K562 (cell line): ENCODE data around the gene CD52. TPM values are rescaled to one million over a fixed set of nuclear protein-coding genes. Genes with fewer than 3 reads are reported as not detected.

Experiments
- ATAC-seq: fragments of 200-7000 bp; cut with Tn5 transposase; 3 replicates; pipeline ENCODE4 v1.9.1; 2020; ENCODE audit warnings: moderate library complexity
- BruUV-seq: library from RNA; stranded (reverse); fragments of 400-500 nt; replicated peaks from 2 replicates; lab custom pipeline; 2021; lab: Mats Ljungman, UMichigan
- CTCF ChIA-PET: fragments of 300-600 bp; formaldehyde crosslinking; extraction: SDS; loops from one replicate; lab custom pipeline; 2021; ENCODE audit warnings: low intra/inter-chr PET ratio; lab: Yijun Ruan, JAX
- POLR2A ChIA-PET: fragments of 300-600, 350-650 bp; sonication (Branson Sonifier 250); formaldehyde crosslinking; extraction: SDS; loops from one replicate; lab custom pipeline; 2021; ENCODE audit warnings: antibody characterized with exemption, inconsistent platforms; lab: Yijun Ruan, JAX
- DNase-seq, 4 experiments: peaks; one replicate each; pipeline versions ENCODE4 v3.0.0 to v3.0.0-alpha.2; 2011 to 2018; ENCODE audit warnings: low spot score in 3 of 4, mixed read lengths in 3 of 4; ENCODE audit errors: extremely low read depth in 1 of 4
- FAIRE-seq: peaks from 2 replicates; lab custom pipeline; 2011; peaks lifted over from hg19 to GRCh38; lab: Jason Lieb, UNC
- H2AFZ ChIP-seq: 2 replicates; pipeline ENCODE4 v1.6.0; 2011; ENCODE audit warnings: low read depth, low read length, control low read depth, inconsistent platforms
- H3K27ac ChIP-seq: fragments of 200-600 bp; 3 replicates; pipeline ENCODE4 v1.8.0; 2011; ENCODE audit warnings: low read depth, mild to moderate bottlenecking, control low read depth, inconsistent platforms, low read length, moderate library complexity, mixed read lengths; ENCODE audit errors: extremely low read depth
- H3K27me3 ChIP-seq, 2 experiments: fragments of 300-600 bp in 1 of 2; 2 replicates in 1 of 2; 3 replicates in 1 of 2; pipeline versions ENCODE4 v1.6.0 to v1.8.0; 2011; ENCODE audit warnings: inconsistent platforms in 2 of 2, low read length in 2 of 2, mild to moderate bottlenecking in 1 of 2, mixed read lengths in 1 of 2, moderate library complexity in 1 of 2; ENCODE audit not compliant: control insufficient read depth in 2 of 2, insufficient read depth in 2 of 2
- H3K36me3 ChIP-seq: fragments of 300-600 bp; 3 replicates; pipeline ENCODE4 v1.8.0; 2011; ENCODE audit warnings: mild to moderate bottlenecking, low read length, inconsistent platforms; ENCODE audit not compliant: control insufficient read depth, insufficient read depth
- H3K4me1 ChIP-seq, 2 experiments: fragments of 200-600 bp in 1 of 2; replicated peaks in 1 of 2; 2 replicates in 1 of 2; 3 replicates in 1 of 2; pipeline versions ENCODE4 v1.5.1 to v1.8.0; 2011; ENCODE audit warnings: inconsistent platforms in 2 of 2, low read length in 2 of 2, mild to moderate bottlenecking in 1 of 2, mixed read lengths in 1 of 2, moderate library complexity in 1 of 2; ENCODE audit not compliant: control insufficient read depth in 2 of 2, insufficient read depth in 2 of 2
- H3K4me2 ChIP-seq: 2 replicates; pipeline ENCODE4 v1.6.1; 2011; ENCODE audit warnings: low read length, control low read depth, inconsistent platforms, mixed read lengths; ENCODE audit not compliant: insufficient read depth
- H3K4me3 ChIP-seq: fragments of 200-600 bp; sonication (generic), shearing (Covaris generic); 2 replicates; pipeline ENCODE4 v1.5.1; 2016; ENCODE audit warnings: control low read depth, inconsistent platforms
- H3K79me2 ChIP-seq: fragments of 200-600 bp; 3 replicates; pipeline ENCODE4 v1.8.0; 2011; ENCODE audit warnings: low read length, inconsistent platforms; ENCODE audit not compliant: control insufficient read depth, insufficient read depth
- H3K9ac ChIP-seq, 2 experiments: 2 replicates each; pipeline versions ENCODE4 v1.6.0 to v1.6.1; 2011; ENCODE audit warnings: low read depth in 2 of 2, low read length in 2 of 2, control low read depth in 1 of 2, inconsistent platforms in 1 of 2, mild to moderate bottlenecking in 1 of 2, mixed read lengths in 1 of 2; ENCODE audit not compliant: insufficient read depth in 1 of 2
- H3K9me1 ChIP-seq: one replicate; pipeline ENCODE4 v1.6.0; 2011; ENCODE audit warnings: inconsistent platforms, mild to moderate bottlenecking, low read length, moderate library complexity; ENCODE audit not compliant: control insufficient read depth, insufficient read depth
- H3K9me3 ChIP-seq: replicated peaks from 2 replicates; pipeline ENCODE4 v1.5.1; 2011; ENCODE audit warnings: low read depth, low read length, inconsistent platforms; ENCODE audit not compliant: control insufficient read depth, insufficient read depth
- H4K20me1 ChIP-seq: replicated peaks from 2 replicates; pipeline ENCODE4 v1.6.1; 2011; ENCODE audit warnings: low read length, inconsistent platforms, mixed read lengths; ENCODE audit not compliant: control insufficient read depth, insufficient read depth
- SRSF7 ChIP-seq: fragments of 200-400 bp; formaldehyde crosslinking; optimal IDR thresholded peaks from 2 replicates; pipeline ENCODE3; 2017; ENCODE audit warnings: mild to moderate bottlenecking, low read depth, low read length
- TEAD2 ChIP-seq: fragments of 450-650 bp; IDR thresholded peaks from 2 replicates; pipeline ENCODE4 v1.6.1; 2016; ENCODE audit warnings: missing genetic modification characterization, control low read depth, missing compliant biosample characterization
- ZC3H4 ChIP-seq: sonication (generic); formaldehyde crosslinking; IDR thresholded peaks from 2 replicates; pipeline ENCODE4 v1.9.0; 2021; ENCODE audit warnings: missing genetic modification reagents, borderline replicate concordance
- WGBS: fragments of 100-300 bp; shearing (Covaris generic); methylation state at CpG from one replicate; pipeline ENCODE4 v1.1.6; 2016; ENCODE audit warnings: low coverage, mixed read lengths; ENCODE audit not compliant: insufficient coverage; ENCODE audit errors: missing lambda C conversion rate; 5-methylcytosine and 5-hydroxymethylcytosine counted together
- in situ Hi-C: fragments of 300-500 bp; cut with MboI; formaldehyde crosslinking; loops from 4 replicates; pipeline ENCODE4 v1.15.0; 2018; ENCODE audit warnings: inconsistent platforms, mixed read lengths
- intact Hi-C: fragments of 100-400 bp; cut with micrococcal nuclease; formaldehyde crosslinking; loops from 2 replicates; pipeline ENCODE4 v1.14.2; 2022
- polyA plus RNA-seq, 8 experiments: library from polyadenylated mRNA; depleted of rRNA in 4 of 8; stranded (reverse) in 5 of 8; unstranded in 3 of 8; fragments of >200 nt; fragmentation: Nextera tagmentation in 2 of 8; fragmentation: Illumina TruSeq in 1 of 8; extraction: Ambion mirVana in 2 of 8; extraction: Trizol in 1 of 8; gene quantifications; 2 replicates each; pipeline versions ENCODE4 v1.2.1 to v1.2.3, GENCODE V29; 2011 to 2014; ENCODE audit warnings: inconsistent platforms in 1 of 8, missing spikeins in 1 of 8
- total RNA-seq, 7 experiments: library from RNA; depleted of rRNA in 6 of 7; stranded (reverse); fragments of >200 nt in 6 of 7; fragmentation: Illumina TruSeq in 2 of 7; extraction: Trizol in 2 of 7; gene quantifications; 2 replicates each; pipeline versions ENCODE4 v1.2.1 to v1.2.3, GENCODE V29; 2011 to 2021; ENCODE audit warnings: low replicate concordance in 1 of 7

CD52 gene
- total and polyA plus RNA-seq, 9 of the 15 experiments (the other 6 are each of a cell fraction or from before 2014, with no cell fraction given), result 34.9 to 488 (median 173) TPM

GRCh38 chr1:26360807-26361604 lies 43.2 kb downstream of the CD52 start:
- Histone ChIP-seq H3K4me3 (no peak overlapping the region), H3K9ac (peak overlapping the region in 1 of 2 experiments; percentile 37; a peak in 2 of 4 replicates), H3K27me3 (no peaks in the 10 kb centered on the region; a peak in 1 of 5 replicates), H3K9me3 (no peaks in the 10 kb centered on the region), H3K4me2 (no peak overlapping the region), H4K20me1 (no peaks in the 10 kb centered on the region), H3K79me2 (no peaks in the 10 kb centered on the region), H3K27ac (no peak overlapping the region), H3K9me1 (no peaks in the 10 kb centered on the region), H3K36me3 (no peaks in the 10 kb centered on the region), H2AFZ (no peak overlapping the region), H3K4me1 (peaks cover 6 to 40% of the 10 kb centered on the region in 2 experiments; a peak in 4 of 5 replicates)
- intact Hi-C loops (no loop called here), in situ Hi-C loops (no loop called here)
- WGBS, result 66% methylated on average over 27 of the region's 27 CpGs
- POLR2A ChIA-PET, result interaction anchor here (0.7 to 1.7 kb wide), 5 partner anchors 7 to 83 kb away, joined by 3 to 9 read pairs (median 3); no protein-coding TSS in a partner anchor
- TF ChIP-seq ZC3H4 (CRISPR knock-in tag), result 0 out of 2 replicates have a peak, but pooled peaks have one; percentile 47
- TF ChIP-seq TEAD2, result no peak
- TF ChIP-seq SRSF7, result no peak
- no TSS peak for BruUV-seq
- ATAC-seq (no peak), DNase-seq (no peak), FAIRE-seq (no peak)
- CTCF ChIA-PET, result no interaction called here
